HCT116 (cell line): ENCODE measurements around the gene ENO2. TPM values are rescaled to one million over a fixed set of nuclear protein-coding genes. Genes with fewer than 3 reads are reported as not detected.

ENCODE experiments used
- ATAC-seq: fragments of 200-7000 bp; cut with Tn5 transposase; 2 replicates; pipeline ENCODE4 v1.9.1; 2020; ENCODE audit warnings: mild to moderate bottlenecking, moderate library complexity
- BruUV-seq: library from RNA; stranded (reverse); fragments of 400-500 nt; replicated peaks from 2 replicates; lab custom pipeline; 2021; lab: Mats Ljungman, UMichigan
- CTCF ChIA-PET: fragments of 300-600 bp; sonication (Branson Sonifier 250); formaldehyde crosslinking; loops from one replicate; lab custom pipeline; 2021; ENCODE audit warnings: antibody characterized with exemption; lab: Charles Lee
- POLR2A ChIA-PET: fragments of 300-600, 350-600 bp; sonication (Branson Sonifier 250); formaldehyde crosslinking; loops from one replicate; lab custom pipeline; 2021; ENCODE audit warnings: antibody characterized with exemption; lab: Charles Lee
- RAD21 ChIA-PET, 2 experiments: fragments of 300-600 bp; sonication (Branson Sonifier 250); formaldehyde crosslinking; loops; one replicate each; lab custom pipeline; 2023; ENCODE audit warnings: low total read pairs in 2 of 2; ENCODE audit not compliant: uncharacterized antibody in 2 of 2, unreplicated experiment in 2 of 2, low non-redundant PET in 1 of 2; lab: Charles Lee
- DNase-seq: peaks from one replicate; pipeline ENCODE4 v3.0.0-alpha.2; 2010; ENCODE audit warnings: low read depth, low spot score
- H2AFZ ChIP-seq: fragments of 200-600 bp; shearing (Covaris generic), sonication (generic); 2 replicates; pipeline ENCODE4 v1.6.1; 2017; ENCODE audit warnings: low read depth, mixed run types, mixed read lengths, antibody characterized with exemption, low read length; ENCODE audit not compliant: poor library complexity, severe bottlenecking
- H3K27ac ChIP-seq: 2 replicates; pipeline ENCODE4 v1.5.1; 2012; ENCODE audit warnings: low read depth, low read length
- H3K27me3 ChIP-seq: fragments of 200-600 bp; sonication (generic); 2 replicates; pipeline ENCODE4 v1.6.1; 2016; ENCODE audit warnings: mixed run types, low read length, mixed read lengths; ENCODE audit not compliant: insufficient read depth
- H3K36me3 ChIP-seq, 2 experiments: fragments of 200-500 bp in 1 of 2; fragments of 200-600 bp in 1 of 2; sonication (Bioruptor generic) in 1 of 2; sonication (generic) in 1 of 2; 2 replicates each; pipeline versions ENCODE4 v1.5.1 to v1.6.1; 2014 to 2016; ENCODE audit warnings: low read length in 2 of 2, inconsistent platforms in 1 of 2, mixed read lengths in 1 of 2, mixed run types in 1 of 2; ENCODE audit not compliant: insufficient read depth in 2 of 2, control insufficient read depth in 1 of 2
- H3K4me1 ChIP-seq, 2 experiments: fragments of 200-600 bp in 1 of 2; sonication (generic) in 1 of 2; 2 replicates each; pipeline versions ENCODE4 v1.5.1 to v1.6.1; 2012 to 2017; ENCODE audit warnings: low read length in 2 of 2, inconsistent platforms in 1 of 2, mild to moderate bottlenecking in 1 of 2, mixed read lengths in 1 of 2, mixed run types in 1 of 2, moderate library complexity in 1 of 2; ENCODE audit not compliant: insufficient read depth in 2 of 2, control insufficient read depth in 1 of 2
- H3K4me2 ChIP-seq: fragments of 200-600 bp; sonication (generic); 2 replicates; pipeline ENCODE4 v1.6.1; 2017; ENCODE audit warnings: mixed run types, low read length, mixed read lengths
- H3K4me3 ChIP-seq, 2 experiments: fragments of 200-600 bp in 1 of 2; sonication (generic) in 1 of 2; replicated peaks in 1 of 2; 2 replicates each; pipeline ENCODE4 v1.5.1; 2011 to 2016; ENCODE audit warnings: low read length in 2 of 2, control low read depth in 1 of 2, low read depth in 1 of 2, mild to moderate bottlenecking in 1 of 2, mixed read lengths in 1 of 2, mixed run types in 1 of 2
- H3K79me2 ChIP-seq: fragments of 200-600 bp; sonication (generic); 2 replicates; pipeline ENCODE4 v1.6.1; 2017; ENCODE audit warnings: mild to moderate bottlenecking, mixed run types, low read length, moderate library complexity, mixed read lengths; ENCODE audit not compliant: insufficient read depth
- H3K9ac ChIP-seq: fragments of 200-600 bp; sonication (generic); 2 replicates; pipeline ENCODE4 v1.6.1; 2016; ENCODE audit warnings: low read length, mixed read lengths
- H3K9me2 ChIP-seq: fragments of 200-600 bp; sonication (generic), shearing (Covaris generic); 2 replicates; pipeline ENCODE4 v1.6.1; 2017; ENCODE audit warnings: mixed run types, mild to moderate bottlenecking, moderate library complexity; ENCODE audit not compliant: insufficient read depth
- H3K9me3 ChIP-seq, 2 experiments: fragments of 200-500 bp in 1 of 2; fragments of 200-600 bp in 1 of 2; sonication (Bioruptor generic) in 1 of 2; sonication (generic) in 1 of 2; 2 replicates each; pipeline ENCODE4 v1.6.1; 2014 to 2017; ENCODE audit warnings: low read length in 2 of 2, mixed read lengths in 2 of 2, inconsistent platforms in 1 of 2, low read depth in 1 of 2, mild to moderate bottlenecking in 1 of 2, mixed run types in 1 of 2, moderate library complexity in 1 of 2; ENCODE audit not compliant: control insufficient read depth in 1 of 2, insufficient read depth in 1 of 2
- H4K20me1 ChIP-seq: fragments of 200-600 bp; sonication (generic), shearing (Covaris generic); 2 replicates; pipeline ENCODE4 v1.6.1; 2017; ENCODE audit warnings: mixed run types, mild to moderate bottlenecking, moderate library complexity; ENCODE audit not compliant: insufficient read depth
- CBX3 ChIP-seq: IDR thresholded peaks from 2 replicates; pipeline ENCODE4 v1.6.1; 2012; ENCODE audit warnings: low read depth
- EGR1 ChIP-seq: IDR thresholded peaks from 2 replicates; pipeline ENCODE4 v1.6.1; 2012; ENCODE audit warnings: low read depth
- EZH2 ChIP-seq: fragments of 200-600 bp; sonication (generic); IDR thresholded peaks from 2 replicates; pipeline ENCODE4 v1.6.1; 2017; ENCODE audit warnings: antibody characterized with exemption, mixed run types
- RAD21 ChIP-seq: IDR thresholded peaks from 2 replicates; pipeline ENCODE4 v1.6.1; 2012; ENCODE audit warnings: low read depth, mild to moderate bottlenecking
- SIN3A ChIP-seq: IDR thresholded peaks from 2 replicates; pipeline ENCODE4 v1.6.1; 2012; ENCODE audit warnings: low read depth
- SP1 ChIP-seq: IDR thresholded peaks from 2 replicates; pipeline ENCODE4 v1.6.1; 2012; ENCODE audit warnings: low read depth
- YY1 ChIP-seq: IDR thresholded peaks from 2 replicates; pipeline ENCODE4 v1.6.1; 2011; ENCODE audit warnings: low read length, low read depth, moderate library complexity, mild to moderate bottlenecking; ENCODE audit not compliant: insufficient replicate concordance; ENCODE audit errors: extremely low read depth
- ZNF274 ChIP-seq: fragments of 200-500 bp; sonication (Bioruptor generic); IDR thresholded peaks from 2 replicates; pipeline ENCODE4 v1.6.1; 2014; ENCODE audit warnings: mild to moderate bottlenecking, low read depth, low read length, inconsistent platforms
- intact Hi-C: fragments of 100-400 bp; cut with micrococcal nuclease; formaldehyde crosslinking; loops from 2 replicates; pipeline ENCODE4 v1.10.0; 2022
- total RNA-seq: library from RNA; stranded (reverse); gene quantifications from one replicate; pipeline ENCODE4 v1.2.1, GENCODE V29; 2021; ENCODE audit not compliant: unreplicated experiment
- TF ChIP-seq, protein P1 (sequence below), 3 experiments: fragments of 200-600 bp in 1 of 3; sonication (generic) in 1 of 3; IDR thresholded peaks in 2 of 3; conservative IDR thresholded peaks in 1 of 3; 2 replicates each; pipeline ENCODE4 v1.5.1; 2012 to 2017; ENCODE audit warnings: low read depth in 2 of 3, low read length in 2 of 3, antibody characterized with exemption in 1 of 3, borderline replicate concordance in 1 of 3, control low read depth in 1 of 3, mild to moderate bottlenecking in 1 of 3, mixed read lengths in 1 of 3, mixed run types in 1 of 3, moderate library complexity in 1 of 3; ENCODE audit not compliant: insufficient read depth in 1 of 3
- TF ChIP-seq, protein P2 (sequence below): IDR thresholded peaks from 2 replicates; pipeline ENCODE4 v1.6.1; 2011; ENCODE audit warnings: mild to moderate bottlenecking, low read length, moderate library complexity; ENCODE audit not compliant: insufficient replicate concordance; ENCODE audit errors: extremely low read depth
- TF ChIP-seq, protein P3 (sequence below): IDR thresholded peaks from 2 replicates; pipeline ENCODE4 v1.6.1; 2012
- TF ChIP-seq, protein P4 (sequence below): IDR thresholded peaks from 2 replicates; pipeline ENCODE4 v1.6.1; 2012

ENO2 gene
- total RNA-seq, 1 experiment from 2014 or later, result 117 TPM

DNA sequence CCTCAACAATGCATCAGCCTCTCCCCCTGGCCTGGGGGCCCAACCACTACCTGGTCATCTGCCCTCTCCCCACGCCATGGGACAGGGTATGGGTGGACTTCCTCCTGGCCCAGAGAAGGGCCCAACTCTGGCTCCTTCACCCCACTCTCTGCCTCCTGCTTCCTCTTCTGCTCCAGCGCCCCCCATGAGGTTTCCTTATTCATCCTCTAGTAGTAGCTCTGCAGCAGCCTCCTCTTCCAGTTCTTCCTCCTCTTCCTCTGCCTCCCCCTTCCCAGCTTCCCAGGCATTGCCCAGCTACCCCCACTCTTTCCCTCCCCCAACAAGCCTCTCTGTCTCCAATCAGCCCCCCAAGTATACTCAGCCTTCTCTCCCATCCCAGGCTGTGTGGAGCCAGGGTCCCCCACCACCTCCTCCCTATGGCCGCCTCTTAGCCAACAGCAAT is 21.8 kb downstream of the ENO2 start:
- ChIA-PET CTCF (no interaction called here), RAD21 (no interaction called here), POLR2A (no interaction called here)
- Histone ChIP-seq H3K4me3 (no peak overlapping the region), H4K20me1 (no peaks in the 10 kb centered on the region), H3K9me2 (no peaks in the 10 kb centered on the region), H3K36me3 (peaks cover 15 to 37% of the 10 kb centered on the region in 2 experiments; a peak in 3 of 4 replicates), H3K4me1 (peaks cover 7 to 24% of the 10 kb centered on the region in 2 experiments; a peak in 3 of 4 replicates), H3K27me3 (no peaks in the 10 kb centered on the region), H2AFZ (no peak overlapping the region), H3K79me2 (peaks cover 33% of the 10 kb centered on the region), H3K9ac (no peak overlapping the region), H3K27ac (peak overlapping the region; percentile 93), H3K9me3 (no peaks in the 10 kb centered on the region), H3K4me2 (peak overlapping the region; percentile 91; the same call in 1 of the 2 replicates)
- DNase-seq (no peak), ATAC-seq (no peak)
- no TSS peak for BruUV-seq
- TF ChIP-seq, protein P1, sequence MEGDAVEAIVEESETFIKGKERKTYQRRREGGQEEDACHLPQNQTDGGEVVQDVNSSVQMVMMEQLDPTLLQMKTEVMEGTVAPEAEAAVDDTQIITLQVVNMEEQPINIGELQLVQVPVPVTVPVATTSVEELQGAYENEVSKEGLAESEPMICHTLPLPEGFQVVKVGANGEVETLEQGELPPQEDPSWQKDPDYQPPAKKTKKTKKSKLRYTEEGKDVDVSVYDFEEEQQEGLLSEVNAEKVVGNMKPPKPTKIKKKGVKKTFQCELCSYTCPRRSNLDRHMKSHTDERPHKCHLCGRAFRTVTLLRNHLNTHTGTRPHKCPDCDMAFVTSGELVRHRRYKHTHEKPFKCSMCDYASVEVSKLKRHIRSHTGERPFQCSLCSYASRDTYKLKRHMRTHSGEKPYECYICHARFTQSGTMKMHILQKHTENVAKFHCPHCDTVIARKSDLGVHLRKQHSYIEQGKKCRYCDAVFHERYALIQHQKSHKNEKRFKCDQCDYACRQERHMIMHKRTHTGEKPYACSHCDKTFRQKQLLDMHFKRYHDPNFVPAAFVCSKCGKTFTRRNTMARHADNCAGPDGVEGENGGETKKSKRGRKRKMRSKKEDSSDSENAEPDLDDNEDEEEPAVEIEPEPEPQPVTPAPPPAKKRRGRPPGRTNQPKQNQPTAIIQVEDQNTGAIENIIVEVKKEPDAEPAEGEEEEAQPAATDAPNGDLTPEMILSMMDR (IDR thresholded peaks at IDR 0.05 in 2 of 3, conservative IDR thresholded peaks at IDR 0.05 in 1 of 3; ENCODE audit: borderline replicate concordance in 1 of 3, insufficient read depth in 1 of 3, low read depth in 2 of 3, low read length in 2 of 3), result no peak
- no peak for TF ChIP-seq CBX3
- intact Hi-C loops, result no loop called here

DNA sequence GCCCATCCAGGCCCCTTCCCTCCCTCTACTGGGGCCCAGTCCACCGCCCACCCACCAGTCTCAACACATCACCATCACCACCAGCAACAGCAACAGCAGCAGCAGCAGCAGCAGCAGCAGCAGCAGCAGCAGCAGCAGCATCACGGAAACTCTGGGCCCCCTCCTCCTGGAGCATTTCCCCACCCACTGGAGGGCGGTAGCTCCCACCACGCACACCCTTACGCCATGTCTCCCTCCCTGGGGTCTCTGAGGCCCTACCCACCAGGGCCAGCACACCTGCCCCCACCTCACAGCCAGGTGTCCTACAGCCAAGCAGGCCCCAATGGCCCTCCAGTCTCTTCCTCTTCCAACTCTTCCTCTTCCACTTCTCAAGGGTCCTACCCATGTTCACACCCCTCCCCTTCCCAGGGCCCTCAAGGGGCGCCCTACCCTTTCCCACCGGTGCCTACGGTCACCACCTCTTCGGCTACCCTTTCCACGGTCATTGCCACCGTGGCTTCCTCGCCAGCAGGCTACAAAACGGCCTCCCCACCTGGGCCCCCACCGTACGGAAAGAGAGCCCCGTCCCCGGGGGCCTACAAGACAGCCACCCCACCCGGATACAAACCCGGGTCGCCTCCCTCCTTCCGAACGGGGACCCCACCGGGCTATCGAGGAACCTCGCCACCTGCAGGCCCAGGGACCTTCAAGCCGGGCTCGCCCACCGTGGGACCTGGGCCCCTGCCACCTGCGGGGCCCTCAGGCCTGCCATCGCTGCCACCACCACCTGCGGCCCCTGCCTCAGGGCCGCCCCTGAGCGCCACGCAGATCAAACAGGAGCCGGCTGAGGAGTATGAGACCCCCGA is 22.5 kb downstream of the ENO2 start:
- H3K9me3 ChIP-seq, result no peaks in the 10 kb centered on the region
- DNase-seq (no peak), ATAC-seq (peak; percentile 10)
- H3K36me3 ChIP-seq, result peaks cover 15 to 37% of the 10 kb centered on the region in 2 experiments; a peak in 3 of 4 replicates
- H3K27me3 ChIP-seq, result no peaks in the 10 kb centered on the region
- H3K4me1 ChIP-seq, result peaks cover 7 to 29% of the 10 kb centered on the region in 2 experiments; a peak in 3 of 4 replicates
- intact Hi-C loops, result no loop called here
- ChIA-PET CTCF (interaction anchor here (0.8 to 2.3 kb wide), 7 partner anchors 8 to 85 kb away, joined by 3 to 23 read pairs (median 6); partner anchors contain the start of genes SPSB2 and USP5), POLR2A (interaction anchor here (1.1 to 1.2 kb wide), 3 partner anchors 9 to 64 kb away, joined by 7 to 15 read pairs (median 13); partner anchors contain the start of genes ATN1 and SPSB2), RAD21 (no interaction called here)
- no peaks in the 10 kb centered on the region for H3K9me2 ChIP-seq
- no peaks in the 10 kb centered on the region for H4K20me1 ChIP-seq
- TSS peak; percentile 27 for BruUV-seq
- H2AFZ ChIP-seq, result no peak overlapping the region
- H3K4me3 ChIP-seq, result peak overlapping the region; percentile 61 to 68
- H3K27ac ChIP-seq, result peak overlapping the region; percentile 93
- H3K9ac ChIP-seq, result peak overlapping the region; percentile 93
- H3K4me2 ChIP-seq, result peak overlapping the region; percentile 91
- H3K79me2 ChIP-seq, result peaks cover 31% of the 10 kb centered on the region
- TF ChIP-seq EZH2, result no peak
- no peak for TF ChIP-seq SIN3A
- TF ChIP-seq, protein P2, sequence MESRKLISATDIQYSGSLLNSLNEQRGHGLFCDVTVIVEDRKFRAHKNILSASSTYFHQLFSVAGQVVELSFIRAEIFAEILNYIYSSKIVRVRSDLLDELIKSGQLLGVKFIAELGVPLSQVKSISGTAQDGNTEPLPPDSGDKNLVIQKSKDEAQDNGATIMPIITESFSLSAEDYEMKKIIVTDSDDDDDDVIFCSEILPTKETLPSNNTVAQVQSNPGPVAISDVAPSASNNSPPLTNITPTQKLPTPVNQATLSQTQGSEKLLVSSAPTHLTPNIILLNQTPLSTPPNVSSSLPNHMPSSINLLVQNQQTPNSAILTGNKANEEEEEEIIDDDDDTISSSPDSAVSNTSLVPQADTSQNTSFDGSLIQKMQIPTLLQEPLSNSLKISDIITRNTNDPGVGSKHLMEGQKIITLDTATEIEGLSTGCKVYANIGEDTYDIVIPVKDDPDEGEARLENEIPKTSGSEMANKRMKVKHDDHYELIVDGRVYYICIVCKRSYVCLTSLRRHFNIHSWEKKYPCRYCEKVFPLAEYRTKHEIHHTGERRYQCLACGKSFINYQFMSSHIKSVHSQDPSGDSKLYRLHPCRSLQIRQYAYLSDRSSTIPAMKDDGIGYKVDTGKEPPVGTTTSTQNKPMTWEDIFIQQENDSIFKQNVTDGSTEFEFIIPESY, result no peak
- TF ChIP-seq SP1, result no peak
- TF ChIP-seq ZNF274, result no peak
- TF ChIP-seq EGR1, result no peak
- no peak for TF ChIP-seq YY1
- TF ChIP-seq, protein P3, sequence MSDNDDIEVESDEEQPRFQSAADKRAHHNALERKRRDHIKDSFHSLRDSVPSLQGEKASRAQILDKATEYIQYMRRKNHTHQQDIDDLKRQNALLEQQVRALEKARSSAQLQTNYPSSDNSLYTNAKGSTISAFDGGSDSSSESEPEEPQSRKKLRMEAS, result no peak
- TF ChIP-seq, protein P4, sequence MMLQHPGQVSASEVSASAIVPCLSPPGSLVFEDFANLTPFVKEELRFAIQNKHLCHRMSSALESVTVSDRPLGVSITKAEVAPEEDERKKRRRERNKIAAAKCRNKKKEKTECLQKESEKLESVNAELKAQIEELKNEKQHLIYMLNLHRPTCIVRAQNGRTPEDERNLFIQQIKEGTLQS, result no peak
- TF ChIP-seq CBX3, result no peak
- TF ChIP-seq RAD21, result no peak
